Measurements from ENCODE around the gene CTTN. TPM values are rescaled to one million over a fixed set of nuclear protein-coding genes. Genes with fewer than 3 reads are reported as not detected.

CTTN gene
- total and polyA plus RNA-seq, 2 of the 8 experiments (the other 6 are each of a cell fraction or from before 2014, with no cell fraction given), result 84.6 to 216 TPM

DNA sequence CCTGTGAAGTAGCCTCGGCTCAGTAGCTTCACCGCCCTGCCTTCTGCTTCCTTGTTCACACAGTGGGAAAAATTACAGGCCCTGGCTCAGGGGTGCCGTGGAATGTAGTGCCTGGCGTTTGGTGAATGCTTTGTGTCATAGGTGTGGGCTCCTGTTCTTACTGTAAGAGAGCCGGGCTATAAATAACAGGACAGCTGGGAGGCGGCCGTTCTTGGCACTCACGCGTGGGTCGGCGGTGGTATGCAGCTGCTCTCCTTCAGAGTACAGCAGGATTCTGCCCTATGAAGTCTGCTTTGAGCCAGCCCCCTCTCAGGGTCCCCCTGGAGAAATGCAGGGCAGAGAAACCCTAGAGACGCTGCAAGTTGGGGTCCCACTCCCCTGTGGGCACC is 84.2 kb downstream of the CTTN start:
- Histone ChIP-seq H4K5ac (ENCODE audit: insufficient read length, low read depth, low read length) (no peak overlapping the region), H3K4me3 (ENCODE audit: extremely low read depth in 1 of 4, insufficient read depth in 2 of 4, low read depth in 3 of 4, low read length in 4 of 4) (no peak overlapping the region), H2AK5ac (ENCODE audit: low read depth, low read length) (no peak overlapping the region), H3K4me1 (replicated peaks in 1 of 4; ENCODE audit: control insufficient read depth in 3 of 4, insufficient read depth in 4 of 4, low read length in 3 of 4) (no peaks in the 10 kb centered on the region), H2BK20ac (ENCODE audit: low read length) (no peak overlapping the region), H2BK120ac (replicated peaks; ENCODE audit: low read depth, low read length) (no peak overlapping the region), H4K8ac (ENCODE audit: extremely low read depth, insufficient read depth, low read length) (no peak overlapping the region), H3K56ac (replicated peaks; ENCODE audit: insufficient read length, low read depth, low read length) (no peak overlapping the region), H2AFZ (ENCODE audit: low read length) (no peak overlapping the region), H3K18ac (ENCODE audit: extremely low read depth, low read length) (no peak overlapping the region), H3K79me2 (ENCODE audit: control insufficient read depth in 1 of 2, insufficient read depth in 2 of 2, low read length in 2 of 2) (no peaks in the 10 kb centered on the region), H3K9ac (replicated peaks in 1 of 4; ENCODE audit: extremely low read depth in 1 of 4, low read depth in 3 of 4, low read length in 3 of 4) (no peak overlapping the region), H2BK12ac (ENCODE audit: low read depth, low read length) (no peak overlapping the region), H2BK5ac (ENCODE audit: low read depth, low read length) (no peak overlapping the region), H3K27me3 (replicated peaks in 1 of 4; ENCODE audit: control insufficient read depth in 3 of 4, extremely low read depth in 1 of 4, insufficient read depth in 3 of 4, low read length in 3 of 4) (no peaks in the 10 kb centered on the region), H3K4ac (replicated peaks; ENCODE audit: insufficient read length, low read depth, low read length) (no peak overlapping the region), H3K9me3 (ENCODE audit: insufficient read depth in 2 of 2, low read depth in 1 of 2, low read length in 1 of 2) (no peaks in the 10 kb centered on the region), H3K27ac (ENCODE audit: low read depth, low read length) (no peak overlapping the region), H2BK15ac (ENCODE audit: low read length) (no peak overlapping the region), H3K79me1 (ENCODE audit: low read depth, low read length) (no peaks in the 10 kb centered on the region), H3K36me3 (ENCODE audit: control insufficient read depth in 2 of 4, insufficient read depth in 4 of 4, low read length in 3 of 4) (peaks cover 0 to 14% (median 6%) of the 10 kb centered on the region in 4 experiments; a peak in 6 of 8 replicates), H3K14ac (ENCODE audit: insufficient read length) (no peak overlapping the region), H3K23ac (ENCODE audit: insufficient read length) (no peak overlapping the region), H4K20me1 (replicated peaks in 1 of 2; ENCODE audit: control insufficient read depth in 1 of 2, insufficient read depth in 2 of 2, low read length in 2 of 2) (no peaks in the 10 kb centered on the region), H3K23me2 (ENCODE audit: low read depth, low read length) (no peaks in the 10 kb centered on the region), H3K4me2 (ENCODE audit: insufficient read depth in 1 of 2, low read depth in 2 of 2, low read length in 2 of 2) (no peak overlapping the region), H4K91ac (replicated peaks; ENCODE audit: insufficient read length, low read length) (no peak overlapping the region)
- FAIRE-seq (no peak), DNase-seq (ENCODE audit: low read depth in 1 of 2, low spot score in 2 of 2) (no peak)
- CTCF ChIA-PET (ENCODE audit: partially characterized antibody), result interaction anchor here (0.6 to 8.5 kb wide), 22 partner anchors 8 to 439 kb away, joined by 3 to 90 read pairs (median 3); no protein-coding TSS in a partner anchor
- POLR2A ChIA-PET (ENCODE audit: partially characterized antibody), result interaction anchor here (1.0 to 1.2 kb wide), 2 partner anchors 9 to 11 kb away, joined by 3 read pairs; no protein-coding TSS in a partner anchor
- no peak for TF ChIP-seq BCL11A (IDR thresholded peaks at IDR 0.05; ENCODE audit: low read depth in 2 of 2, low read length in 2 of 2)
- no peak for TF ChIP-seq KDM4A (IDR thresholded peaks at IDR 0.05; ENCODE audit: low read depth, low read length, severe bottlenecking)
- no peak for TF ChIP-seq FOSL1 (IDR thresholded peaks at IDR 0.05; ENCODE audit: insufficient read depth, low read depth, low read length)
- TF ChIP-seq TAF7 (optimal IDR thresholded peaks at IDR 0.05; ENCODE audit: borderline replicate concordance, low read depth, low read length), result no peak
- TF ChIP-seq PHF8 (conservative IDR thresholded peaks at IDR 0.05; ENCODE audit: low read depth, low read length), result no peak
- TF ChIP-seq MAFK (IDR thresholded peaks at IDR 0.05; ENCODE audit: low read depth, low read length), result no peak
- TF ChIP-seq MAX (IDR thresholded peaks at IDR 0.05), result no peak
- no peak for TF ChIP-seq RNF2 (IDR thresholded peaks at IDR 0.05; ENCODE audit: borderline replicate concordance, low read depth, low read length, missing control alignments, poor library complexity, severe bottlenecking)
- no peak for TF ChIP-seq HDAC6 (IDR thresholded peaks at IDR 0.05; ENCODE audit: low read depth, low read length)
- TF ChIP-seq RBBP5 (IDR thresholded peaks at IDR 0.05; ENCODE audit: borderline replicate concordance, low read depth, low read length), result no peak
- WGBS, 2 experiments (ENCODE audit: extremely low coverage in 1 of 2, insufficient coverage in 1 of 2, insufficient read length in 1 of 2, insufficient replicate concordance in 2 of 2, low coverage in 1 of 2, low lambda C conversion rate in 2 of 2, missing lambda C conversion rate in 1 of 2), result 93% methylated on average over 12 of the region's 12 CpGs; no CpG with 5 or more reads in 1 of the 2 experiments

Data from H1 (cell line).